NCI-H187 treated with DMSO at 0.1 percent for 48 hours (cell line): Measurements from ENCODE around the gene NOTCH4.
"Not testable (repeated sequence)": the region's sequence is repeated elsewhere in the genome, so short reads cannot be mapped to it uniquely, and the experiment has no call there.

Experiments used
- DNase-seq: peaks from one replicate; lab custom pipeline; 2025; lab: John Stamatoyannopoulos, UW

The NOTCH4 gene

DNA sequence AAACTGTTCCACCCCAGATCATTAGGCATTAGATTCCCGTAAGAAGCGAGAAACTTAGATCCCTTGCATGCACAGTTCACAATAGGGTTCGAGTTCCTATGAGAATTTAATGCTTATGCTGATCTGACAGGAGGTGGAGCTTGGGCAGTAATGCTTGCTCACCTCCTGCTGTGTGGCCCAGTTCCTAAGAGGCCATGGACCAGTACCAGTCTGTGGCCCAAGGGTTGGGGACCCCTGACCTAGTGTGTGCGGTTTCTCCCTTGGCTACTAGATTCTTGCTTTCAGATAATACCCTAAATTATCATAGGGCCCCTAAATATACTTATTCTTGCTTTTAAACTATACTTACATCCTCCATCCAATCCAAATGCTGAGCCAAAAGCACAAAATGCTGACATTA, 29.5 kb downstream of the NOTCH4 start:
- no peak for DNase-seq

DNA sequence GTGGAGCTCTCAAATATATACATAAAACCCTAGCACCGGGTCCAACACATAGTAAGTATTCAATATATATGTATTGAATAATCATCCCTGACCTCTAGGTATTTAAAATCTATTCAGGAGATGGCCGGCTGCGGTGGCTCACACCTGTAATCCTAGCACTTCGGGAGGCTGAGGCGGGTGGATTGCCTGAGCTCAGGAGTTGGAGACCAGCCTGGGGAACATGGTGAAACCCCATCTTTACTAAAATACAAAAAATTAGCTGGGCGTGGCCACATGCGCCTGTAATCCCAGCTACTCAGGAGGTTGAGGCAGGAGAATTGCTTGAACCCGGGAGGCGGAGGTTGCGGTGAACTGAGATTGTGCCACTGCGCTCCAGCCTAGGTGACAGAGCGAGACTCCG, 30.8 kb downstream of the NOTCH4 start:
- not testable (repeated sequence) for DNase-seq

- no peak for DNase-seq
Measured at GRCh38 chr6:32192608-32193039, 31.2 kb downstream of the NOTCH4 start, which contains the start of gene GPSM3. Gene GPSM3, minus strand, starts transcription at chr6:32192643. Its CDS starts 130 bp downstream, at chr6:32192513.

GRCh38 chr6:32191696-32192607, 31.9 kb downstream of the NOTCH4 start:
- no peak for DNase-seq

DNA sequence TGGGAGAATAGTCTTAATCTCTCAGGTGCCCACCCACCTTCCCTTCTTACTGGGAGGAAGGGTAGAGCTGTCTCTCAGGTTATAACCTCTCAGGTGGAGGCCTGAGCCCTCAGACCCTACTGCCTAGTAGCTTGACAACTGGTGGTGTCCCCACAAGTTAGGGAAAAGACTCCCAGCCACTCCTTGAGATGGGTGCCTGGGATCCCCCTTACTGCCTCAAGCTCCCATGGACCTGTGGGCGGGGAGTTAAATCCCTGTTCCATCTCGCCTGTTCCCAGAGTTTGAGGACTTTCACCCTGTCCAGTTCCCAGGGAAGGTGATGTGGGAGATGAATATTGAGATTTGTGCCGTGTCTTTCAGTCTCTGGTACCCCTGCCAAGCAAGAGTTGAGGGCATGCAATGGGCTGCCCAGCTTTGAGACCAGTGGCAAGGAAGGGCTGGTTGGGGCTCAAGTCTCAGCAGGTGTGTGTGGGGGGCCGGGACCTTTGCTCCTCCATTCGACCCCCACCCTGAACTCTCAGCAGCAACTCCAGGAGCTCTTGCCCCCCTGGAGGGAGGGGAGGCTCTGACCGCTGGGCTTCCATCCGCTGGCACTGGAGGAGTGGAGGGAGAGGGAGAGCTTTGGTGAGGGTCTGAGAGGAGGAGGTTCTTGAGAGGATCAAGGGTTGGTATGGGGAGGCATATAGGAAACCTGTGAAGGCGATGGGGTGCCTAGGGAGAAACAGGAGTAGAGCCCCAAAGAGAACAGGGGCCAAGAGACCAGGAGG, 32.8 kb downstream of the NOTCH4 start:
- no peak for DNase-seq

- peak; percentile 33 for DNase-seq
Measured at GRCh38 chr6:32190054-32190851, 33.6 kb downstream of the NOTCH4 start, which contains the start of gene PBX2. Gene PBX2, minus strand, starts transcription at chr6:32190202. Its CDS starts 287 bp downstream, at chr6:32189915.

DNA sequence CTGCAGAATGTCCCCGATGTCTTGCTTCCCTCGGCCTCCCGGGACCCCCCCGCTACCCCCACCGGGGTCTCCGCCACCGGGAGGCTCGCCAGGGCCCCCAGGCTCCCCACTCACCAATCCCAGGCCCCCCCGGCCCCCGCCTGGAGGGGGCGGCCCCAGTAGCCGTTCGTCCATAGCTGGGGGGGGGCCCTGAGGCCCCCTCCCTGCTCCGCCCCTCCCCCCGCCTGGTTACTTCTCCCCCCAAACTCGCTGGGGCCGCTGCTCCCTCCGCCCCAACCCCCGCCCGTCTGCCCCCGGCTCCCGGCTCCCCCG, 34.2 kb downstream of the NOTCH4 start:
- DNase-seq, result no peak

DNA sequence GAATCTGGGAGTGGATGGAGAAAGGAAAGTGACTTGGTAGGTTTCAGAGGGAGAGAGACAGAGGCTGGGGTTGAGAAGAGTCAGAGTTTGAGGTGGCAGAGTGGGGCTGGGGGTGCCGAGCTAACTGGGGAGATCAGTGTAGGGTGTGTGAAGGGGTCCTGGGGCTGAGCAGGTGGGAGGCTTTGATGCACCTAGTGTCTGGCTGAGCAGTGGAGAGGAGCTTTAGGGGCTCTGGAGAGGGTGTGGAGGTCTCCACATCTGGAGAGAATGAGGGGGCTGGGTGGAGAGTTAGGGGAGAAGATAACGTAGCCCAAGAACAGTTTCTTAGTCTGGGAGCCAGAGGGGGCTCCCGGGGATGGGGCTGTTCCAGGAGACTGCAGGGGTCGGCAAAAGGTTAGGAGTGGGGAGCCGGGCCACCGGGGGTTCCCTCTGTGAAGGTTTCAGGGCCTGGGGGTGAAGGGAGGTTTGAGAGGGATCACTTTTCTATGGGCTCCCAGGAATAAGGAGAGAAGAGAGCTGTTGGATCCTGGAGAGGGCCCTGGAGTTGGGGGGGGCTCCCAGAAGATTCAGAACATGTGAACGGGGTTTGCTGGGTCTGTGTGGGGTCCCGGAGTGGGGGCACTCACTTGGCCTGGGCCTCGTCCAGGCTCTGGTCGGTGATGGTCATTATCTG, 34.7 kb downstream of the NOTCH4 start:
- no peak for DNase-seq

GRCh38 chr6:32188381-32189068, 35.3 kb downstream of the NOTCH4 start:
- DNase-seq, result no peak

- not testable (repeated sequence) for DNase-seq
Measured at GRCh38 chr6:32187725-32188380, 36.0 kb downstream of the NOTCH4 start.

DNA sequence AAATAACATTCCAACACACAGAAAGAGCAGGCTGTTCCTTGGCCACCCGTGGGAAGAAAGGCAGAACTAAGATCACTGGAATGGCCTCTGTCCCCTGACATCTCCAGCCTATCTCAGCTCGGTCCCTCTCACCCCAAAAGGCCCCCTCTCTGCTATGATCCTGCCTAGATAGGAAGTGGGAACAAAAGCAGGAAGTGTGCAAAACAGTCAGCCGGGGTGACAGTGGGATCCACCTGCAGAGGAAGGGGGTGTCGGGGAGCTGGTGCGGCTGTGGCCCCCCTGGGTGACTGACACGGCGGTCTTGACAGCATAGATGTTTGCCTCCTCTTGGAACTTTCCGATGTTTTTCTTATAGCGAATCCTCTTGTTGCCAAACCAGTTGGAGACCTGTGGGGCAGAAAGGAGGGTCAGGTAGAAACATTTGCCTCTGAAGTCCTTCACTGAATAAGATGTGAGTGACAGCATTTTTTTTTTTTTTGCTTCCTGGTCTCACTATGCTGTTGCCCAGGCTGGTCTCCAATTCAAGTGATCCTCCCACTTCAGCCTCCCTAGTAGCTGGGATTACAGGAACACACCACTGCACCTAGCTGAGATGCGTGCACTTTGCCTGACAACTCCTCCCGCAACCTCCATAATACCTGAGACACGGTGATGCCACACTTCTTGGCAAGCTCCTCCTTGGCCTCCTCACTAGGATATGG, 36.7 kb downstream of the NOTCH4 start:
- no peak for DNase-seq

- DNase-seq, result not testable (repeated sequence)
Measured at GRCh38 chr6:32186151-32186840, 37.6 kb downstream of the NOTCH4 start.

DNA sequence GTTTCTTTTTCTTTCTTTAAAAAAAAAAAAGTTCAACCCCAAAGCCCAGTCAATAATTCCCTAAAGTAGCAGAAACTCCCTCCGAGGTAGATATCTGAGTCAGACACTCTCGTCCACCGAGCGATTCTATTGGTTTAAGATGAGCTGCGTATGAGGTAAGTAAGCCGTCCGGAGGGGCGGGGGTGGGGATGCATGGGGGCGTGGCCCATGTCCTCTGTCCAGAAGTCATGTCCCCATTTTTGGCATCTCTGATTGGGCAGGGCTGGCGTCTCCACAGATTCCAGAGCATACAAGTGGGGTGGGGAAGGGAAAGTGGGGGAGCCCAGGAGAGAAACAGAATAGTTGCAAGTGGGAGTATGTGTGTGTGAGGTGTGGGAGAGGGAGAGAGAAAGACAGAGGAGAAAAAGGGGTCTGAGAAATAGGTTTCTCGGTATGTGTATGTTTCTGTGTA, 38.2 kb downstream of the NOTCH4 start:
- not testable (repeated sequence) for DNase-seq

- DNase-seq, result no peak
Measured at GRCh38 chr6:32184084-32184640, 39.7 kb downstream of the NOTCH4 start, which contains the start of gene AGER. Gene AGER, minus strand, starts transcription at chr6:32184253. Its CDS starts 31 bp downstream, at chr6:32184222.

DNA sequence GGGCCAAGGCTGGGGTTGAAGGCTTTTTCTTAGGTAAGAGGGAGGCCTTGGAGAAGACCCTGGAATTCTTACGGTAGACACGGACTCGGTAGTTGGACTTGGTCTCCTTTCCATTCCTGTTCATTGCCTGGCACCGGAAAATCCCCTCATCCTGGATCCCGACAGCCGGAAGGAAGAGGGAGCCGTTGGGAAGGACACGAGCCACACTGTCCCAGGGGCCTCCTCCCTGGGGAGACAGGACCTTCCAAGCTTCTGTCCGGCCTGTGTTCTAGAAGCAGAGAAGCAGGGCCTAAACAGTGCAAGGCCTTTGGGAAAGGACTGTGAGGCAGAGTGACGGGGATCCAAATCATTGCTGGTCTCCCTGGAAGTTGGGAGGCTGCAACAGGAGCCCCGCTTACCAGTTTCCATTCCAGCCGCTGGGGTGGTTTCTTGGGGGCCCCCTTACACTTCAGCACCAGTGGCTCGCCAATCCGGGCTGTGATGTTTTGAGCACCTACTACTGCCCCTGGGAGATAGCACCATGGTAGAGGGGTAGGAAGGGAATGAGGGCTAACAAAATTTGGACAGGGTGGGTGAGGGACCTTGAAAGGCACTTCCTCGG, 40.3 kb downstream of the NOTCH4 start:
- no peak for DNase-seq

DNA sequence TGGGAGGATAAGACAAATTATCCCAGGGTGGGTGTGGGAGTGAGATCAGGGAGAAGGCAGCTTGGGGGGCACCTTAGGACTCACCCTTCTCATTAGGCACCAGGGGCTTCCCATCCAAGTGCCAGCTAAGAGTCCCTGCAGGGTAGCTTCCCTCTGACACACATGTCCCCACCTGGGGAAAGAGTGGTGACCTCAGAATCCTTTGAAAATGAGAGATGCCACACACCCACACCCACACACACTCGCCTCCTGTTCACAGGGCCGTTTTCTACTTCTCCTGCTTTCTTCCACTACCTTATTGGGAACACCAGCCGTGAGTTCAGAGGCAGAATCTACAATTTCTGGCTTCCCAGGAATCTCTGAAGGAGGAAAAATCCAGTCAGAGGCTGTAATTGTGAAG, 40.8 kb downstream of the NOTCH4 start:
- DNase-seq, result no peak

GRCh38 chr6:32182555-32182981, 41.3 kb downstream of the NOTCH4 start:
- no peak for DNase-seq

GRCh38 chr6:32181915-32182529, 41.8 kb downstream of the NOTCH4 start:
- no peak for DNase-seq
